Transverse colon (tissue), 4 donors: ENCODE measurements around the gene ALG9. TPM values are rescaled to one million over a fixed set of nuclear protein-coding genes. Genes with fewer than 3 reads are reported as not detected.

ENCODE experiments used
- DNase-seq: peaks from one replicate; pipeline ENCODE4 v3.0.0-alpha.2; 2019
- H3K27ac ChIP-seq, 4 donors: fragments of 200-600 bp; sonication (generic); 2 replicates each; pipeline ENCODE4 v1.5.1; 2016 to 2018; ENCODE audit warnings: inconsistent platforms in 4 of 4
- H3K27me3 ChIP-seq: fragments of 200-600 bp; sonication (generic); 2 replicates; pipeline ENCODE4 v1.5.1; 2017; ENCODE audit warnings: inconsistent platforms
- H3K36me3 ChIP-seq, 4 donors: fragments of 200-600 bp; sonication (generic); 2 replicates each; pipeline ENCODE4 v1.5.1; 2017 to 2019; ENCODE audit warnings: inconsistent platforms in 4 of 4
- H3K4me1 ChIP-seq, 4 donors: fragments of 200-600 bp; sonication (generic); 2 replicates each; pipeline ENCODE4 v1.5.1; 2017 to 2020; ENCODE audit warnings: inconsistent platforms in 4 of 4
- H3K4me3 ChIP-seq, 4 donors: fragments of 200-600 bp; sonication (generic); 1 replicate in 1 of 4; 2 replicates in 3 of 4; pipeline versions ENCODE4 v1.5.1 to v1.6.1; 2017 to 2019; ENCODE audit warnings: inconsistent platforms in 4 of 4
- H3K9me3 ChIP-seq, 2 donors: fragments of 200-600 bp; sonication (generic); 2 replicates each; pipeline ENCODE4 v1.5.1; 2017 to 2019; ENCODE audit warnings: inconsistent platforms in 2 of 2
- EP300 ChIP-seq: sonication (generic); formaldehyde crosslinking; IDR thresholded peaks from one replicate; pipeline ENCODE4 v1.6.1; 2017; ENCODE audit warnings: antibody characterized with exemption, low read depth
- POLR2A ChIP-seq: fragments of 450-650 bp; IDR thresholded peaks from one replicate; pipeline ENCODE4 v1.6.1; 2016; ENCODE audit warnings: antibody characterized with exemption, mild to moderate bottlenecking, moderate library complexity
- POLR2AphosphoS5 ChIP-seq, 3 donors: sonication (generic); formaldehyde crosslinking; IDR thresholded peaks; one replicate each; pipeline ENCODE4 v1.6.1; 2016; ENCODE audit warnings: antibody characterized with exemption in 3 of 3
- WGBS, 2 donors: methylation state at CpG; one replicate each; pipeline ENCODE4 v1.1.5; 2018; ENCODE audit warnings: low coverage in 1 of 2; 5-methylcytosine and 5-hydroxymethylcytosine counted together
- in situ Hi-C, 4 donors: fragments of 200-750 bp; cut with MboI; loops; one replicate each; pipeline versions ENCODE4 v1.15.0 to v1.15.1; 2017; ENCODE audit warnings: low sequenced_read_pairs in 3 of 4, low pct_ligation_motif_present in 1 of 4, low pct_unique_long_range_greater_than_20kb in 1 of 4
- intact Hi-C: fragments of 100-400 bp; cut with DNase I; formaldehyde crosslinking; loops from one replicate; pipeline ENCODE4 v1.15.1; 2023; ENCODE audit warnings: low total_unique reads
- total RNA-seq, 4 donors: library from RNA; depleted of rRNA; stranded (reverse); fragments of >200 nt; gene quantifications; one replicate each; pipeline ENCODE4 v1.1.0, GENCODE V29; 2016
- TF ChIP-seq, protein P1 (sequence below), 5 experiments: fragments of 200-600 bp in 3 of 5; fragments of 450-650 bp in 2 of 5; sonication (generic) in 3 of 5; IDR thresholded peaks; 1 replicate in 2 of 5; 2 replicates in 3 of 5; pipeline ENCODE4 v1.5.1; 2016 to 2017; ENCODE audit warnings: antibody characterized with exemption in 5 of 5, inconsistent platforms in 3 of 5, mild to moderate bottlenecking in 2 of 5, moderate library complexity in 1 of 5

Gene ALG9
- total RNA-seq, 4 donors from 2014 or later, result 18.4 to 51.1 (median 35.0) TPM

DNA sequence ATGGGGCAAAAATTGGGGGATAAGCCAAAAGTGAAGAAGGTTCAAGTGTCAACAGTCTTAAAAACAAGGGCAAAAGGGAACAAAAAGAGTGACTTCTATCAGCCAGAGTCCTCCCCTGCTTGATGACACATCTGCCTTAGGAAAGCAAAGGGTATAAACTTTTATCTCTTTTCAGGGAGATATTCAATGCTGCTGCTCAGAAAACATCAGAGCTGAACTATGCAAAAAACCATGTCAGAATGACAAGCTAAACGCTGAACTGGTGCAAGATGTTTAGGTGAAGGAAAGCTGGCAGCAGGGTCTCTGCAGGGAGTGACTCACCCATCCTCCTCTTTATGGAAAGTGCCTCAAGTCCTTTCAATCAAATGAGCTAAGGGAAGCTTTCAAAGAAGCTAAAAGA lies 24.7 kb downstream of the ALG9 start:
- Histone ChIP-seq H3K4me3 (no peak overlapping the region), H3K4me1 (no peaks in the 10 kb centered on the region), H3K9me3 (no peaks in the 10 kb centered on the region), H3K27ac (no peak overlapping the region), H3K27me3 (no peaks in the 10 kb centered on the region), H3K36me3 (peaks cover 0 to 13% (median 1%) of the 10 kb centered on the region in 4 donors)
- WGBS, 2 donors, result 50 to 72% methylated on average over 1 of the region's 1 CpG
- intact Hi-C loops (loop anchor here (10.0 kb wide), 1 partner anchor 282 kb away; no protein-coding TSS in a partner anchor), in situ Hi-C loops (loop anchor here in 3 of 4 donors (10.0 kb wide), 4 partner anchors 62 to 262 kb away; no protein-coding TSS in a partner anchor)
- TF ChIP-seq POLR2AphosphoS5 (IDR thresholded peaks at IDR 0.05) (no peak), EP300 (no peak), POLR2A (no peak)
- TF ChIP-seq, protein P1, sequence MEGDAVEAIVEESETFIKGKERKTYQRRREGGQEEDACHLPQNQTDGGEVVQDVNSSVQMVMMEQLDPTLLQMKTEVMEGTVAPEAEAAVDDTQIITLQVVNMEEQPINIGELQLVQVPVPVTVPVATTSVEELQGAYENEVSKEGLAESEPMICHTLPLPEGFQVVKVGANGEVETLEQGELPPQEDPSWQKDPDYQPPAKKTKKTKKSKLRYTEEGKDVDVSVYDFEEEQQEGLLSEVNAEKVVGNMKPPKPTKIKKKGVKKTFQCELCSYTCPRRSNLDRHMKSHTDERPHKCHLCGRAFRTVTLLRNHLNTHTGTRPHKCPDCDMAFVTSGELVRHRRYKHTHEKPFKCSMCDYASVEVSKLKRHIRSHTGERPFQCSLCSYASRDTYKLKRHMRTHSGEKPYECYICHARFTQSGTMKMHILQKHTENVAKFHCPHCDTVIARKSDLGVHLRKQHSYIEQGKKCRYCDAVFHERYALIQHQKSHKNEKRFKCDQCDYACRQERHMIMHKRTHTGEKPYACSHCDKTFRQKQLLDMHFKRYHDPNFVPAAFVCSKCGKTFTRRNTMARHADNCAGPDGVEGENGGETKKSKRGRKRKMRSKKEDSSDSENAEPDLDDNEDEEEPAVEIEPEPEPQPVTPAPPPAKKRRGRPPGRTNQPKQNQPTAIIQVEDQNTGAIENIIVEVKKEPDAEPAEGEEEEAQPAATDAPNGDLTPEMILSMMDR (IDR thresholded peaks at IDR 0.05), result no peak
- no peak for DNase-seq

DNA sequence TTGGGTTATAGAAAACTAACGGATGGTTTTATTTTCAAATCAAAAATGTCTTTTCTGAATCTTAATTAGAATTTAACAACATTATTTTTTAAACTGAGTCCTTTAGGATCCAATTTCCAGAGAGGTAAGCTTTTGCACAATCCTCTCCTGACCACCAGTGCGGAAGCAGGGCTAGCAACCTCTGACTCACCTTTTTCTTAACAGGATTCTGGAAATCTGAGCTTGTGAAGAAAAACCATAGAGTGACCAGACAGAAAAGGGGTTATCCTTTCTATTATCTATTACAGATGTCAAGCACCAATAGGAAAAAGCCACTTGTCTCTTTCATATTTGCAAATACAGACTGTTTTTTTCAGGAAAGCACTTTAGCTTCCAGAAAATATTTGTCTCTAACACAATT lies 25.3 kb downstream of the ALG9 start:
- WGBS, 2 donors, result 91 to 100% methylated on average over 2 of the region's 2 CpGs
- peaks cover 0 to 13% (median 1%) of the 10 kb centered on the region in 4 donors for H3K36me3 ChIP-seq
- in situ Hi-C loops, result loop anchor here in 3 of 4 donors (10.0 kb wide), 4 partner anchors 61 to 261 kb away; no protein-coding TSS in a partner anchor

DNA sequence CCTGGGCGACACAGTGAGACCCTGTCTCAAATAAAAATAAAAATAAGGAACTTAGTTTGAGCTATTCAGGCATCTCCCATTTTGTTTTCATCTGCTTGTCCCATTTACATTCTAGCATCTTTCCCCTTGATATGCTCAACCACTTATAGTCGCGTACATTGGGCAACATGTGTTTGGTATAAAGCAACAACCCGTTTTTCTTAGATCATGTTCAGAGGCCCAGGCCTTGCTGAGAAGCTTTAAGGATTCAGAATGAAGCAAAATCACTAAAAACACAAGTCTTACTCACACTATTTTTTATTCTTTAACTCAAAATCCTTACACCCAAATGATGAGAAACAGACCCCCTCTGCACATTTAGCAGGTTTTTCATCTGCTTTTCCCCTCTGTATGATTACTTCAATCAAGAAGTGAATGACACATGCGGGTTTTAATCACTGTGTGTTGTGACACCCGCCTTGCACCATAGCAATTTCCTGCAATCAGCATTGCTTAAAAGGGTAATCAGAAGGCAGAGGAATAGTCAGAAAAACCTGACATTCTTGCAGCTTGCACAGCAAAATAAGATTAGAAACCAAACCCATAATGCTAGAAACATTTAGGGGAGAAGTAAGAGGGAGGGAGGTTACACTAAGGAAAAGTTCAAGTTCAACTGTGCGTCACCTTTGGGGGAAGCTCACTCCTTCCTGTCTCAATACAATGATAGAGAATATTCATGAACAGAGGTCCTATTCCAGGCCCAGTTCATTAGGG lies 25.9 kb downstream of the ALG9 start:
- intact Hi-C loops, result loop anchor here (10.0 kb wide), 1 partner anchor 281 kb away; no protein-coding TSS in a partner anchor
- Histone ChIP-seq H3K9me3 (no peaks in the 10 kb centered on the region), H3K27ac (no peak overlapping the region), H3K27me3 (no peaks in the 10 kb centered on the region), H3K4me3 (no peak overlapping the region), H3K4me1 (peaks cover 0 to 4% (median 1%) of the 10 kb centered on the region in 4 donors), H3K36me3 (peaks cover 0 to 13% (median 1%) of the 10 kb centered on the region in 4 donors)
- in situ Hi-C loops, result loop anchor here in 3 of 4 donors (10.0 kb wide), 4 partner anchors 61 to 261 kb away; no protein-coding TSS in a partner anchor
- no peak for DNase-seq
- WGBS, 2 donors, result 81 to 92% methylated on average over 7 of the region's 7 CpGs
- TF ChIP-seq POLR2AphosphoS5 (IDR thresholded peaks at IDR 0.05), result no peak
- TF ChIP-seq POLR2A, result no peak
- TF ChIP-seq, protein P1 (IDR thresholded peaks at IDR 0.05), result no peak
- TF ChIP-seq EP300, result no peak

More for the DNA sequence above, 25.3 kb downstream of the ALG9 start:
- H3K9me3 ChIP-seq, result no peaks in the 10 kb centered on the region
- no peaks in the 10 kb centered on the region for H3K27me3 ChIP-seq
- TF ChIP-seq POLR2A (no peak), EP300 (no peak), POLR2AphosphoS5 (IDR thresholded peaks at IDR 0.05) (no peak)
- TF ChIP-seq, protein P1 (IDR thresholded peaks at IDR 0.05), result no peak
- intact Hi-C loops, result loop anchor here (10.0 kb wide), 1 partner anchor 281 kb away; no protein-coding TSS in a partner anchor
- no peak overlapping the region for H3K4me3 ChIP-seq
- DNase-seq, result no peak
- no peak overlapping the region for H3K27ac ChIP-seq
- H3K4me1 ChIP-seq, result peaks cover 0 to 3% (median 1%) of the 10 kb centered on the region in 4 donors

DNA sequence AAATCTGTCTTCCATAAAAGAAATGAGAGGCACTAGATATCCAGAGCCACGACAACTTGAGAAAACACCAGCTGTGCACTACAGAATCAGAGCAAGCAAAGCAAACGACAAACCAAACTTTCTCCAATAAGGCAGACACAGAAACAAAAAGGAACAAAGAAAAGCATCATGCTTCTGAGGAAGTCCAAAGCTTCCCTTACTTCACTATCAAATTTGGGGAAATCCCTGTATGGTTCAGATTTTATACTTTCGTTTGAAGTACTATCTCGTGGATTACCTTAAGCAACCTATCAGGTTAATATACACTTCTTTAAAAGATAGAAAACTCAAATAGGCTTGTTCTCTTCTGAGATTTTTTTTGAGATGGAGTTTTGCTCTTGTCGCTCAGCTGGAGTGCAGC lies 27.7 kb downstream of the ALG9 start:
- H3K27ac ChIP-seq, result no peak overlapping the region
- 85% methylated on average over 5 of the region's 5 CpGs for WGBS, 2 donors
- H3K4me1 ChIP-seq, result peaks cover 0 to 4% (median 1%) of the 10 kb centered on the region in 4 donors
- H3K27me3 ChIP-seq, result no peaks in the 10 kb centered on the region
- in situ Hi-C loops (loop anchor here (5.0 to 10.0 kb wide), 6 partner anchors 59 to 276 kb away; no protein-coding TSS in a partner anchor), intact Hi-C loops (loop anchor here (10.0 kb wide), 1 partner anchor 279 kb away; no protein-coding TSS in a partner anchor)
- H3K36me3 ChIP-seq, result peaks cover 0 to 13% (median 3%) of the 10 kb centered on the region in 4 donors
- no peak overlapping the region for H3K4me3 ChIP-seq
- no peaks in the 10 kb centered on the region for H3K9me3 ChIP-seq
- no peak for DNase-seq
- TF ChIP-seq, protein P1 (IDR thresholded peaks at IDR 0.05), result no peak
- no peak for TF ChIP-seq POLR2AphosphoS5 (IDR thresholded peaks at IDR 0.05)
- no peak for TF ChIP-seq EP300
- TF ChIP-seq POLR2A, result no peak
